ENCODE data around the gene ITGA8.
"Not testable (repeated sequence)": the region's sequence is repeated elsewhere in the genome, so short reads cannot be mapped to it uniquely, and the experiment has no call there.

Gene ITGA8

GRCh38 chr10:15494850-15495506 is 224.7 kb downstream of the ITGA8 start:
- no peak for DNase-seq (ENCODE audit: low read depth in 2 of 2)

GRCh38 chr10:15491856-15492642 is 227.7 kb downstream of the ITGA8 start:
- DNase-seq (ENCODE audit: low read depth in 2 of 2), result no peak

- DNase-seq (ENCODE audit: low read depth in 2 of 2), result no peak
Measured at GRCh38 chr10:15489431-15489830, 230.3 kb downstream of the ITGA8 start.

GRCh38 chr10:15487376-15487775 is 232.3 kb downstream of the ITGA8 start:
- DNase-seq (ENCODE audit: low read depth in 2 of 2), result no peak

- no peak for DNase-seq (ENCODE audit: low read depth in 2 of 2)
Measured at GRCh38 chr10:15486404-15486803, 233.3 kb downstream of the ITGA8 start.

- no peak for DNase-seq (ENCODE audit: low read depth in 2 of 2)
Measured at GRCh38 chr10:15485684-15486316, 233.9 kb downstream of the ITGA8 start.

- no peak for DNase-seq (ENCODE audit: low read depth in 2 of 2)
Measured at GRCh38 chr10:15485027-15485426, 234.7 kb downstream of the ITGA8 start.

- DNase-seq (ENCODE audit: low read depth in 2 of 2), result no peak
Measured at GRCh38 chr10:15484128-15484527, 235.6 kb downstream of the ITGA8 start.

GRCh38 chr10:15483215-15484075 is 236.3 kb downstream of the ITGA8 start:
- no peak for DNase-seq (ENCODE audit: low read depth in 2 of 2)

GRCh38 chr10:15482156-15482555 is 237.6 kb downstream of the ITGA8 start:
- DNase-seq (ENCODE audit: low read depth in 2 of 2), result no peak

- DNase-seq (ENCODE audit: low read depth in 2 of 2), result no peak
Measured at GRCh38 chr10:15478950-15479349, 240.8 kb downstream of the ITGA8 start.

GRCh38 chr10:15478429-15478828 is 241.3 kb downstream of the ITGA8 start:
- no peak for DNase-seq (ENCODE audit: low read depth in 2 of 2)

- DNase-seq (ENCODE audit: low read depth in 2 of 2), result no peak
Measured at GRCh38 chr10:15476337-15476736, 243.4 kb downstream of the ITGA8 start.

GRCh38 chr10:15475439-15475838 is 244.3 kb downstream of the ITGA8 start:
- not testable (repeated sequence) for DNase-seq (ENCODE audit: low read depth in 2 of 2)

- no peak for DNase-seq (ENCODE audit: low read depth in 2 of 2)
Measured at GRCh38 chr10:15474671-15475070, 245.1 kb downstream of the ITGA8 start.

GRCh38 chr10:15473396-15473767 is 246.3 kb downstream of the ITGA8 start:
- DNase-seq (ENCODE audit: low read depth in 2 of 2), result no peak

- DNase-seq (ENCODE audit: low read depth in 2 of 2), result no peak
Measured at GRCh38 chr10:15472431-15473395, 247.0 kb downstream of the ITGA8 start.

- DNase-seq (ENCODE audit: low read depth in 2 of 2), result no peak
Measured at GRCh38 chr10:15472008-15472407, 247.7 kb downstream of the ITGA8 start.

- DNase-seq (ENCODE audit: low read depth in 2 of 2), result no peak
Measured at GRCh38 chr10:15469111-15469510, 250.6 kb downstream of the ITGA8 start.

- DNase-seq (ENCODE audit: low read depth in 2 of 2), result no peak
Measured at GRCh38 chr10:15464381-15464780, 255.3 kb downstream of the ITGA8 start.
